ENCODE measurements around the gene HOXB1. TPM values are rescaled to one million over a fixed set of nuclear protein-coding genes. Genes with fewer than 3 reads are reported as not detected.

The HOXB1 gene
- total and polyA plus RNA-seq, 2 of the 8 experiments (the other 6 are each of a cell fraction or from before 2014, with no cell fraction given), result not detected

GRCh38 chr17:48564188-48565021 is 33.6 kb upstream of the HOXB1 start (continued):
- TF ChIP-seq BCL11A (IDR thresholded peaks at IDR 0.05; ENCODE audit: low read depth in 2 of 2, low read length in 2 of 2), result no peak
- TF ChIP-seq SUZ12 (IDR thresholded peaks at IDR 0.05; ENCODE audit: low read length), result peak; percentile 94
- no peak for TF ChIP-seq TAF7 (optimal IDR thresholded peaks at IDR 0.05; ENCODE audit: borderline replicate concordance, low read depth, low read length)
- peak; percentile 76 for TF ChIP-seq RNF2 (IDR thresholded peaks at IDR 0.05; ENCODE audit: borderline replicate concordance, low read depth, low read length, missing control alignments, poor library complexity, severe bottlenecking)
- no peak for TF ChIP-seq POU5F1 (IDR thresholded peaks at IDR 0.05; ENCODE audit: low read depth, low read length)
- no peak for TF ChIP-seq HDAC6 (IDR thresholded peaks at IDR 0.05; ENCODE audit: low read depth, low read length)
- TF ChIP-seq RFX5 (IDR thresholded peaks at IDR 0.05; ENCODE audit: borderline replicate concordance, low read depth, low read length), result no peak
- TF ChIP-seq JUND (IDR thresholded peaks at IDR 0.05; ENCODE audit: low read length), result no peak
- no peak for TF ChIP-seq CBX5 (IDR thresholded peaks at IDR 0.05; ENCODE audit: low read depth, low read length)
- TF ChIP-seq JUN (IDR thresholded peaks at IDR 0.05; ENCODE audit: low read depth, low read length), result no peak
- TF ChIP-seq GABPA (IDR thresholded peaks at IDR 0.05; ENCODE audit: borderline replicate concordance, insufficient read depth, low read length), result no peak
